ENCODE data around the gene MCHR2.

The MCHR2 gene

GRCh38 chr6:99905209-99906106 is 88.6 kb downstream of the MCHR2 start:
- no peak for DNase-seq (ENCODE audit: low read depth in 2 of 3, low spot score in 1 of 3)

- DNase-seq (ENCODE audit: low read depth in 2 of 3, low spot score in 1 of 3) = no peak
Observed at GRCh38 chr6:99901596-99902384, 92.2 kb downstream of the MCHR2 start.

GRCh38 chr6:99894815-99895214 is 99.2 kb downstream of the MCHR2 start:
- DNase-seq (ENCODE audit: low read depth in 2 of 3, low spot score in 1 of 3) = no peak

DNA sequence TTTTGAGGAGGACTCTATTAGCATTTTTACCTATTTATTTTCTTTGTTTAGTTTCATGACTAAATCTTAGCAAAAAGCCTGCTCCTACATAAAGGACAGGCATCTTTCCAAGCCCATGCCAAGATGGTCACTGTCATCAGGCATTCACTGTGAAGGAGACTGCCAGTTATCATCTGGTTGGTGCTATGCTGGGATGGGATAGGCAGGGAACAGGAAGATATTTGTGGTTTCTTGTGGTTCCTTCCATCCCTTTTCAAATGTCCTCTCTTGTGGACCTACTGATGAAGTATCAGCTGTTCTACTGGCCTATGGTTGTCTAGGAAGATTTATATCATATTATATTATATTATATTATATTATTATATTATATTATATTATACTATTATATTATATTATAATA is 107.0 kb downstream of the MCHR2 start:
- DNase-seq (ENCODE audit: low read depth in 2 of 3, low spot score in 1 of 3) = no peak

DNA sequence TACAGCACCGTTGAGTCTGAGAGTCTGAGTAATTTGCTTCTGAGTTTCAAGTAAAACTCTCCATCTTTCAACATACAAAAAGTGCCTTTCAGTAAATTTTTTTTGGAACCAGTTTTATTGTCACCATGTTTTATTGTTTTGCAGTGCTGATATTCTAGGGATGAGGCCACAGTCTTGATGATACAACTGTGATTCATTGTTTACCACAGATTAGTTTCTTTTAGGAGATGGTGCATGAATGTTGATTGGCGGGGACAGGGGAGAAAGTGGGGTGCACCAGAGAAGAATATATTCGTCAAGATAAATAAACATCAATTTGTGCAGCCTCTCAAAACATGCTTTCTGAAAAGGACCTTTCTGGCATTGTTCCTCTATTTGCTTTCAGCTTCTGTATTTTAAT is 109.0 kb downstream of the MCHR2 start:
- DNase-seq (ENCODE audit: low read depth in 2 of 3, low spot score in 1 of 3) = no peak

DNA sequence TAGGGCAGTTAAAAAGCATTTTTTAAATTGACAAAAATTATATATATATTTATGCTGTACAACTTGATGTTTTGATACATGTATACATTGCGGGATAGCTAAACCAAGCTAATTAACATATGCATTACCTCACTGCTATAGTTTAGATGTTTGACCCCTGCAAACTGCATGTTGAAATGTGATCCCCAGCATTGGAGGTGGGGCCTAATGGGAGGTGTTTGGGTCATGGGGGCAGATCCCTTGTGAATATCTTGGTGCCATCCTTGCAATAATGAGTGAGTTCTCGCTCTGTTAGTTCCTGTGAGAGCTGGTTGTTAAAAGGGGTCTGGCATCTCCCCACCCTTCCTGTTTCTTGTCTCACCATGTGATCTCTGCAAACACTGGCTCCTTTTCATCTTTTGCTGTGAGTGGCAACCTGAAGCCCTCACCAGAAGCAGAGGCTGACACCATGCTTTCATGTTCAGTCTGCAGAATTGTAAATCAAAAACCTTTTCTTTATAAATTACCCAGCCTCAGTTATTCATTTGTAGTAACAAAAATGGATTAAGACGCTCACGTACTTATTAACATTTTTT is 111.8 kb downstream of the MCHR2 start:
- DNase-seq (ENCODE audit: low read depth in 2 of 3, low spot score in 1 of 3) = no peak

DNA sequence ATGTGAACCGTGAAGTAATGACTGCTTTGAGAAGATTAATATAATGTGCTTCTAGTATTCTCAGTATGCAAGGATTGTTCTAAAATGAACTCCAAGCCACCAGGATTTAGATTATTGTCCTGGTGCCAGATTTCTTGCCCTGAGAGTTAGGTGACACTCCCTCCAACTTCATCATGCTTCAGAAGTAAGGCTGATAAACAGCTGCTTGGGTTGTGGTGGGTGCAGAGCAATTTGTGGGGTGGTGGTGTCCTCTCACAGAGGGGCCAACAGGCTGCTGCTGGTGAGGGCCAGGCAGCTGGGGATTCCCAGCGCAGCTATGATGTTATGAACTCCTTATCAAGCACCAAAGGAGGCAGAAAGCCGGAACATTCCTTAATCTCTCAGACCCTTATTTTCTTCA is 114.6 kb downstream of the MCHR2 start:
- DNase-seq (ENCODE audit: low read depth in 2 of 3, low spot score in 1 of 3) = no peak

- DNase-seq (ENCODE audit: low read depth in 2 of 3, low spot score in 1 of 3) = no peak
Observed at GRCh38 chr6:99875068-99875467, 119.0 kb downstream of the MCHR2 start.

- DNase-seq (ENCODE audit: low read depth in 2 of 3, low spot score in 1 of 3) = no peak
Observed at GRCh38 chr6:99873084-99873483, 120.9 kb downstream of the MCHR2 start.

GRCh38 chr6:99871641-99872040 is 122.4 kb downstream of the MCHR2 start:
- no peak for DNase-seq (ENCODE audit: low read depth in 2 of 3, low spot score in 1 of 3)
